GM12873 (cell line): ENCODE results near the gene TPM1.

ENCODE experiments used
- CTCF ChIP-seq: IDR thresholded peaks from 2 replicates; pipeline ENCODE4 v1.5.1; 2012; ENCODE audit warnings: low read depth, mild to moderate bottlenecking, moderate library complexity, low read length, control low read depth; ENCODE audit not compliant: insufficient read depth; ENCODE audit errors: missing control alignments

Gene TPM1

GRCh38 chr15:63020128-63020527 lies 22.4 kb upstream of the TPM1 start:
- TF ChIP-seq CTCF: no peak

- no peak for TF ChIP-seq CTCF
Observed at GRCh38 chr15:63020759-63021430, 21.7 kb upstream of the TPM1 start.

- no peak for TF ChIP-seq CTCF
Observed at GRCh38 chr15:63022181-63022580, 20.4 kb upstream of the TPM1 start.

- no peak for TF ChIP-seq CTCF
Observed at GRCh38 chr15:63022663-63023062, 19.9 kb upstream of the TPM1 start.

- TF ChIP-seq CTCF: no peak
Observed at GRCh38 chr15:63023351-63023945, 19.1 kb upstream of the TPM1 start.

GRCh38 chr15:63025460-63025859 lies 17.1 kb upstream of the TPM1 start:
- TF ChIP-seq CTCF: peak; percentile 16

- TF ChIP-seq CTCF: no peak
Observed at GRCh38 chr15:63027646-63028045, 14.9 kb upstream of the TPM1 start.
